Measurements from ENCODE around the gene RPL41.

DNA sequence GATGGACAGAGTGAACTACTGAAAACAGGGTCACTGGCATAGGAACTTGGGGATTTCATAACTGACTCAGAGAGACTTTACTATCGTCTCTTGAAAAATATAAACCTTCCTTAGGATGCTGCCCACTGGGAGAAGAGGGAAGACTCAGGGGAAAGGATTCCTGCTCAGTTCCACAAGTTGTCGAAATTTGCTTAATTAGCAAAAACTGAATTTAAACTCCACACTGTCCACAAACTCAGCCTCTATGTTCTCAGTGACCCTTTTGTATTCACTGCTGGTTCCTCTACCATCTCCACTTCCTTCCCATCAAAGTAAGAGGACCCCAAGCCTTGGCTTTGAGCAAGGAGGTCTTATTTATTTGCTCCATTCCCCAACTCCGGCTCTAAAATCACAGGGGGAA lies 28.8 kb downstream of the RPL41 start:
- no peak for TF ChIP-seq YY1 (IDR thresholded peaks at IDR 0.05; ENCODE audit: insufficient read depth, insufficient read length)
- TF ChIP-seq SUZ12 (IDR thresholded peaks at IDR 0.05; ENCODE audit: extremely low read depth, insufficient read depth, insufficient read length), result no peak
